ENCODE measurements around the gene ELAVL4.

ELAVL4 gene

DNA sequence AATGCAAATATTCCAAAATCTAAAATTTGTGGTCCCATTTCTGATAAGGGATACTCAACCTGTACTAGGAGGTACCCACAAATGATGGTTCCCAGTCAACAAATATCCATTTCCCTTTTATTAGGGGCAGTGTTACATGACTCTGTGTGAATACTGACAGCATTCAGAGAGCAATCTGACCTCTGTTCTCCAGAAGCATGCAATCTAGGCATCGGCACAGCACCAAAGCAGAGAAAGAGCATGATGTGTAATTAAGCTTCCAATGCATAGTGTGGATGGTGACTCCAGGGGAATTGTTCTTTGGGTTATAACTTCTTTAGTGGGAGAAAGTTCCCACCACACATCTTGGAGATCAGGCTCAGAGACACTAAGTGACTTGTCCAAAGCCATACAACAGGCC is 71.6 kb downstream of the ELAVL4 start:
- no peak for DNase-seq

- DNase-seq = no peak
Measured at GRCh38 chr1:50181027-50181663, 72.4 kb downstream of the ELAVL4 start.

GRCh38 chr1:50183378-50184133 is 74.8 kb downstream of the ELAVL4 start:
- no peak for DNase-seq

DNA sequence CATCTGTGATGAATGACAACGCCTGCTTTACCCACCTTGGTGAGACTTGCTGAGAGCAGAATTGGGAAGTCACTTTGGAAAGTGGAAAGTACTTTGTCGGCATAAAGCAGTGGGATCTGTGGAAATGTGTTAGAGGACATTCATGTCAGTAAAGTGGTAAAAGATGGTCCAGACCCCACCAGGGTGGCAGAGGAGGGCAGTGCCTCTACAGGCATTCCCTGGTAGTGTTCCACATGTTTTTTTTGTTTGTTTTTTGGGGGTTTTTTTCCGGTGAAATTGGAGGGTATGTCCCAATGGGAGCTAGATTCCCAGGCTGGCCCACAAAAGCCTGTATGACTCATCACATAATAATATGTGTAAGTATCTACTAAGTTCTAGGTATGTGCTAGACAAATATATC is 80.6 kb downstream of the ELAVL4 start:
- DNase-seq = no peak

GRCh38 chr1:50193002-50193401 is 84.3 kb downstream of the ELAVL4 start:
- no peak for DNase-seq

GRCh38 chr1:50195205-50195604 is 86.5 kb downstream of the ELAVL4 start:
- no peak for DNase-seq

DNA sequence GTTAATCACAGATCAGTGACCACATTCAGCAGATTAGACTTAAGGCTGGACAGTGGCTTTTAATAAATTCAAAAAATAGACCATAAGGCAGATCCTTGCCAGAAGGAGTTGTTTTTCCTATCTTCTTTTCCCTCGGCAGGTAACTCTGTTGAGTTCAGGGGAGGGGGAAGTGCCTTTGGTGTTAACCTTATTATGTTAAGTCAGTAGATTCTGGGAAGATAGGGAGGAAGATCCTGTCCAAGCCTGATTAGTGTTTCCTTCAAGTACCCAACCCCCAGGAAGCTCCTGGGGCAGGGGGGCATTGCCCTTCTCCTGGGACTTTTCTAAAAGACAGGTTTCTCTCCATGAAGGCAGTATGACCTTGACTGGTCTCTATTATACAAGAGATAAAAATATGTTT is 87.4 kb downstream of the ELAVL4 start:
- no peak for DNase-seq

DNA sequence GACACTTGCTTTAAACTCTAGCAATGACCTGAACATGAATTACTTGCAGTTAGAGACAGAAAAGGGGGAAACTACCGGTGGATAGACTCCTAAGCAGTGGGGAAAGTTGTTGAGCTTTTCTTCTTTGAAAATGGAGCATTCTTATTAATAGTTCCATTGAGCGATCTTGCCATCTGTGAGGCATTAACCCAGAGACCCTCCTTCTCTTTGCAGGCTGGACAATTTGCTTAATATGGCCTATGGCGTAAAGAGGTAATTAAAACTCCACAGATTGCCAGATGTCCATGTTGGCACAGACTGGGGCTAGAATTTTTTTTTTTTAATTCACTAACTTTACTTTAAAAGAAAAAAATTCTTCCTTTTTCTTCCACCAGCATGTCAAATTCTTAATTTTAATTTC is 88.5 kb downstream of the ELAVL4 start:
- no peak for DNase-seq

GRCh38 chr1:50208315-50208714 is 99.6 kb downstream of the ELAVL4 start:
- no peak for DNase-seq

GRCh38 chr1:50208756-50209155 is 100.0 kb downstream of the ELAVL4 start:
- DNase-seq = no peak

DNA sequence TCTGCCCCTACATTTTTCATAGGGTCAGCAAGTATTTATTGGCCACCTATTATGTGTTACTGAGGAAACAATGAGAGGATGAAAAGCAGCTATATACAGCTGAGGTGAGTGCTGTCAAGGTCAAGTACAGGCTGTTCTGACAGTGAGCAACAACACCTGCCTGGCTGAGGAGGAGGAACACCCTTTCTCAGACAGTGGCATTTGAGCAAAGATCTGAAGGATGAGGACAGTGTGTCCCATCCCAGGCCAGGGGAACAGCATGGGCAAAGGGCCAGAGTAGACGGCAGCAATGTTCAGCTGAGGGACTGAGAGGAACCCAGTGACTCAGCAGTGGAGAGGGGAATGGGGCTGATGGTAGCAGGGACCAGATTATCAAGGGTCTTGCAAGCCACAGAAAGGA is 101.0 kb downstream of the ELAVL4 start:
- no peak for DNase-seq

- DNase-seq = no peak
Measured at GRCh38 chr1:50213505-50213904, 104.8 kb downstream of the ELAVL4 start.

DNA sequence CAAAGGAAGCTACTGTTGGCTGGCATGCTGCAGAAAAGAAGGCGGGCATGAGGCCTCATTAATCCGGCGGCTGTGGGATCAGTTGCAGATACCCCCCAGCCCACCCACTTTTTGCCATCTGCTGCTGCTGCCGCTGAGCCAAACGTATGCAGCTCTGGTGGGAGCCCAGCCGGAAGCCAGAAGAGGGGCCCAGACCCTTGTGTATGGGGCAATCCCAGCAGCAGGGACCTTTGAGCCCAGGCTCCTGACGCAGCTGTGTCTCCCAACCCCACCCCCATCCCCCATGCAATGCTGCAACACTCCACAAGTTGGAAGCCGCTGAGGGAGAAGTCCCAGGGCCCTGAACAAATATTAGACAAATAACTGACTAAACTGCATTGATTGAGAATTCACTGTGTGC is 106.0 kb downstream of the ELAVL4 start:
- DNase-seq = no peak

DNA sequence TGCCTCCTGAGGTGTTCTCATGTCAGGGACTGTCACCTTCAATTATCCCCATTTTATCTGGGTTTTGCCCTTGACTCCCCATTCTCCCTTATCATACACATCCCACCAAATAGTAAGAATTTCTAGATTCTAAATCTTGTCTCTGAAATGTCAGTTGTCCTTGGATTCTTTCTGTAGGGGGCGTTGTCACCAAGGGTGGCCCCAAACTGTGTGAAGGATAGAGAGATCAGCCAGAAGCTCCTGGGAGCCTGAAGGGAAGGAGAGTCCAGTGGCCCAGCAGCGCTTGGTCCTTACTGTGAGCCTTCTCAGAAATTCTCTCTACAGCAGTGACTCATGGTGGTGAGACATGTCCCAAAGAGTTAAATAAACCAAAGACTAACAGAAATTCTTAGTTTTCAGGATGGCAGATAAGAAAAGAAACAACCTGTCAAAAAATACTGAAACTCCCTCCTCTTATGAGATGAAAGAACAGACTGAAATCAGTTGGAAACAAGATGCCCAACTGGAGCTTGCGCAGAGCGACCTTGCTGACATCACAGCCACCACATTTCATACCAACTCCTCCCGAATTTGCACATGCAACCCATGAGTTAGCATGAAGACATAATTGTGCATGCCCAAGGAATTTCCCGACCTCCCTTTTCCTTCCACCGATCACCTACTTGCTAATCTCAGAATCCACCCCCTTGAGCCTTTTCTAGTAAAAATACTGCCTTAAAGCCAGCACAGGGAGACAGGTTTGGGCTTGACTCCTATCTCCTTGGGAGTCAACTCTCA is 109.8 kb downstream of the ELAVL4 start:
- no peak for DNase-seq

- DNase-seq = no peak
Measured at GRCh38 chr1:50228871-50229384, 120.2 kb downstream of the ELAVL4 start.

- no peak for DNase-seq
Measured at GRCh38 chr1:50231209-50231608, 122.5 kb downstream of the ELAVL4 start.

- no peak for DNase-seq
Measured at GRCh38 chr1:50232336-50232735, 123.6 kb downstream of the ELAVL4 start.

DNA sequence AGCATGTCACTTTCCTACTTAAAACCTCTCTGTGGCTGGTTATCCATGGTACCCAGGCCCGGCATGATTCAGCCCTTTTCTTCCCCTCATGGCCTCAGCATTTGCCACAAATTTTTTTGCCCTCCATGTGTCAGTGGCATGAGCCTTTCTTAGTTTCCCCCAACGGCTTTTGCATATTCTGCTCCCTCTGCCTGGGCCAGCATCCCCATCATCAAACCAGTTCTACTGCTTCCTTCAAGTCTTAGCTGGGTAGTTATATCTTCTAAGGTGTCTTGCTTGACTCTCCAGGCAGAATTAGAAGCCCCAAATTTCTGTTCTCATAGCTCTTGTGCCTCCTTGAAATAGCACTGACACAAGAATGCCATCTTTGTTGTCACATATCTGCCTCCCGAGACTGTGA is 127.9 kb downstream of the ELAVL4 start:
- DNase-seq = no peak

GRCh38 chr1:50237056-50237455 is 128.3 kb downstream of the ELAVL4 start:
- DNase-seq = no peak

DNA sequence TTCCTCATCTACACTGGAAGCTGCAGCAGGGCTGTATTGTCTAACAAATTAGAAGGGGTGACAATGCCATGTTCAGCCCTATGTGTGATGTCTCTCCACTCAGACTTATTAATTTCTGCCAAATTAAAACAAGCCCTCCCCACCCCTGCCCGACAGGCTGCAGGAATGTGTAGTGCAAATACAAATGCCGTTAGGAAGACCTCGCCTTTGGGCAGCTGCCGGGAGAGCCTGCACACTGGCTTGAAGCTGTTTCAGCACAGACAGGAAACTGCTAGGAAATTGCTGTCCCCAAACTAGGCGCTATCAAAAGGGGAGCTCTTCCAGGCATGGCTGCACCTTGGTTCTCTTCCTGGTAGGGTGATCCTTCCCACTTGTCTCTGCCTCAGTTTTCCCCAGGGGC is 135.2 kb downstream of the ELAVL4 start:
- no peak for DNase-seq

GRCh38 chr1:50246869-50247268 is 138.1 kb downstream of the ELAVL4 start:
- DNase-seq = no peak

DNA sequence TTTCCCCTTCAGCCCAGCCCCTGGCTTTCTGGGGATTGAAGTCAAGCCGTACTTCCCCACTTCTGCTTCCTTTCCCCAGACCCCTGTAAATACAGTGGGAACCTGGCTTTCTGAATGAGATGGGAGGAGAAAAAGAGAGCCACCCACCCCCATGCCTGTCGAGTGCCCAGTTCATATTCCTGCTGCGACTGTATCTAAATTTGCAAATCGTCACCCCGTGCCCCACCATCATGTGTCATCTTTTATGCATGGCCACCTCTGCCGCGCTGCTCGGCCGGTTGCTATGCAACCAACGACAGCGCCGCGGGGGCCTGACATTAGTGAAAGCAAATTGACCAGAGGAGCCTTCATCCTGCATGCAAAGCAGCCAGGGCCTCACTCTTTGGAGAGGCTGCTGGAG is 143.0 kb downstream of the ELAVL4 start:
- DNase-seq = no peak

- no peak for DNase-seq
Measured at GRCh38 chr1:50252196-50252595, 143.5 kb downstream of the ELAVL4 start.

Data from 8988T (cell line).